H1 (cell line): Measurements from ENCODE around the gene LCNL1. TPM values are rescaled to one million over a fixed set of nuclear protein-coding genes. Genes with fewer than 3 reads are reported as not detected.

Source experiments
- CHD2 ChIP-seq: IDR thresholded peaks from 2 replicates; pipeline ENCODE4 v1.6.1; 2012; ENCODE audit warnings: low read length, improper control_type of control experiment
- CTCF ChIP-seq, 3 experiments: IDR thresholded peaks; 1 replicate in 2 of 3; 2 replicates in 1 of 3; pipeline versions ENCODE4 v1.5.1 to v1.6.1; 2011; ENCODE audit warnings: low read length in 3 of 3, mild to moderate bottlenecking in 3 of 3, inconsistent platforms in 2 of 3, low read depth in 1 of 3, moderate library complexity in 1 of 3; ENCODE audit not compliant: insufficient read depth in 1 of 3; ENCODE audit errors: control extremely low read depth in 1 of 3
- POLR2A ChIP-seq, 2 experiments: IDR thresholded peaks; 1 replicate in 1 of 2; 2 replicates in 1 of 2; pipeline ENCODE4 v1.6.1; 2011; ENCODE audit warnings: low read depth in 2 of 2, low read length in 2 of 2, mild to moderate bottlenecking in 2 of 2; ENCODE audit errors: control extremely low read depth in 1 of 2
- TCF12 ChIP-seq: IDR thresholded peaks from 2 replicates; pipeline ENCODE4 v1.6.1; 2011; ENCODE audit warnings: low read depth, mild to moderate bottlenecking, low read length
- polyA plus RNA-seq, 7 experiments: library from polyadenylated mRNA; depleted of rRNA in 3 of 7; stranded (reverse) in 5 of 7; unstranded in 2 of 7; fragments of >200 nt in 5 of 7; fragments of 200-250 nt in 2 of 7; gene quantifications; 1 replicate in 5 of 7; 2 replicates in 1 of 7; 4 replicates in 1 of 7; pipeline versions ENCODE4 v1.2.1 to v1.2.3, GENCODE V29; 2011 to 2013; ENCODE audit warnings: missing spikeins in 2 of 7, mixed read lengths in 2 of 7
- total RNA-seq: library from RNA; stranded (reverse); fragmentation: NEBNext Ultra II Directional; extraction: Animal tissue kit (Norgen Biotek cat#: 25700); gene quantifications from 2 replicates; pipeline ENCODE4 v1.2.1, GENCODE V29; 2021
- TF ChIP-seq, protein P1 (sequence below): fragments of 300-600 bp; sonication (generic); IDR thresholded peaks from 2 replicates; pipeline ENCODE4 v1.7.1; 2012; ENCODE audit warnings: low read length, moderate library complexity, mild to moderate bottlenecking, inconsistent platforms; ENCODE audit not compliant: insufficient replicate concordance

Gene LCNL1
- total and polyA plus RNA-seq, 2 of the 8 experiments (the other 6 are each of a cell fraction or from before 2014, with no cell fraction given): 0.11 TPM; not detected in 1

GRCh38 chr9:136964171-136964689, 18.6 kb upstream of the LCNL1 start (continued):
- TF ChIP-seq, protein P1, sequence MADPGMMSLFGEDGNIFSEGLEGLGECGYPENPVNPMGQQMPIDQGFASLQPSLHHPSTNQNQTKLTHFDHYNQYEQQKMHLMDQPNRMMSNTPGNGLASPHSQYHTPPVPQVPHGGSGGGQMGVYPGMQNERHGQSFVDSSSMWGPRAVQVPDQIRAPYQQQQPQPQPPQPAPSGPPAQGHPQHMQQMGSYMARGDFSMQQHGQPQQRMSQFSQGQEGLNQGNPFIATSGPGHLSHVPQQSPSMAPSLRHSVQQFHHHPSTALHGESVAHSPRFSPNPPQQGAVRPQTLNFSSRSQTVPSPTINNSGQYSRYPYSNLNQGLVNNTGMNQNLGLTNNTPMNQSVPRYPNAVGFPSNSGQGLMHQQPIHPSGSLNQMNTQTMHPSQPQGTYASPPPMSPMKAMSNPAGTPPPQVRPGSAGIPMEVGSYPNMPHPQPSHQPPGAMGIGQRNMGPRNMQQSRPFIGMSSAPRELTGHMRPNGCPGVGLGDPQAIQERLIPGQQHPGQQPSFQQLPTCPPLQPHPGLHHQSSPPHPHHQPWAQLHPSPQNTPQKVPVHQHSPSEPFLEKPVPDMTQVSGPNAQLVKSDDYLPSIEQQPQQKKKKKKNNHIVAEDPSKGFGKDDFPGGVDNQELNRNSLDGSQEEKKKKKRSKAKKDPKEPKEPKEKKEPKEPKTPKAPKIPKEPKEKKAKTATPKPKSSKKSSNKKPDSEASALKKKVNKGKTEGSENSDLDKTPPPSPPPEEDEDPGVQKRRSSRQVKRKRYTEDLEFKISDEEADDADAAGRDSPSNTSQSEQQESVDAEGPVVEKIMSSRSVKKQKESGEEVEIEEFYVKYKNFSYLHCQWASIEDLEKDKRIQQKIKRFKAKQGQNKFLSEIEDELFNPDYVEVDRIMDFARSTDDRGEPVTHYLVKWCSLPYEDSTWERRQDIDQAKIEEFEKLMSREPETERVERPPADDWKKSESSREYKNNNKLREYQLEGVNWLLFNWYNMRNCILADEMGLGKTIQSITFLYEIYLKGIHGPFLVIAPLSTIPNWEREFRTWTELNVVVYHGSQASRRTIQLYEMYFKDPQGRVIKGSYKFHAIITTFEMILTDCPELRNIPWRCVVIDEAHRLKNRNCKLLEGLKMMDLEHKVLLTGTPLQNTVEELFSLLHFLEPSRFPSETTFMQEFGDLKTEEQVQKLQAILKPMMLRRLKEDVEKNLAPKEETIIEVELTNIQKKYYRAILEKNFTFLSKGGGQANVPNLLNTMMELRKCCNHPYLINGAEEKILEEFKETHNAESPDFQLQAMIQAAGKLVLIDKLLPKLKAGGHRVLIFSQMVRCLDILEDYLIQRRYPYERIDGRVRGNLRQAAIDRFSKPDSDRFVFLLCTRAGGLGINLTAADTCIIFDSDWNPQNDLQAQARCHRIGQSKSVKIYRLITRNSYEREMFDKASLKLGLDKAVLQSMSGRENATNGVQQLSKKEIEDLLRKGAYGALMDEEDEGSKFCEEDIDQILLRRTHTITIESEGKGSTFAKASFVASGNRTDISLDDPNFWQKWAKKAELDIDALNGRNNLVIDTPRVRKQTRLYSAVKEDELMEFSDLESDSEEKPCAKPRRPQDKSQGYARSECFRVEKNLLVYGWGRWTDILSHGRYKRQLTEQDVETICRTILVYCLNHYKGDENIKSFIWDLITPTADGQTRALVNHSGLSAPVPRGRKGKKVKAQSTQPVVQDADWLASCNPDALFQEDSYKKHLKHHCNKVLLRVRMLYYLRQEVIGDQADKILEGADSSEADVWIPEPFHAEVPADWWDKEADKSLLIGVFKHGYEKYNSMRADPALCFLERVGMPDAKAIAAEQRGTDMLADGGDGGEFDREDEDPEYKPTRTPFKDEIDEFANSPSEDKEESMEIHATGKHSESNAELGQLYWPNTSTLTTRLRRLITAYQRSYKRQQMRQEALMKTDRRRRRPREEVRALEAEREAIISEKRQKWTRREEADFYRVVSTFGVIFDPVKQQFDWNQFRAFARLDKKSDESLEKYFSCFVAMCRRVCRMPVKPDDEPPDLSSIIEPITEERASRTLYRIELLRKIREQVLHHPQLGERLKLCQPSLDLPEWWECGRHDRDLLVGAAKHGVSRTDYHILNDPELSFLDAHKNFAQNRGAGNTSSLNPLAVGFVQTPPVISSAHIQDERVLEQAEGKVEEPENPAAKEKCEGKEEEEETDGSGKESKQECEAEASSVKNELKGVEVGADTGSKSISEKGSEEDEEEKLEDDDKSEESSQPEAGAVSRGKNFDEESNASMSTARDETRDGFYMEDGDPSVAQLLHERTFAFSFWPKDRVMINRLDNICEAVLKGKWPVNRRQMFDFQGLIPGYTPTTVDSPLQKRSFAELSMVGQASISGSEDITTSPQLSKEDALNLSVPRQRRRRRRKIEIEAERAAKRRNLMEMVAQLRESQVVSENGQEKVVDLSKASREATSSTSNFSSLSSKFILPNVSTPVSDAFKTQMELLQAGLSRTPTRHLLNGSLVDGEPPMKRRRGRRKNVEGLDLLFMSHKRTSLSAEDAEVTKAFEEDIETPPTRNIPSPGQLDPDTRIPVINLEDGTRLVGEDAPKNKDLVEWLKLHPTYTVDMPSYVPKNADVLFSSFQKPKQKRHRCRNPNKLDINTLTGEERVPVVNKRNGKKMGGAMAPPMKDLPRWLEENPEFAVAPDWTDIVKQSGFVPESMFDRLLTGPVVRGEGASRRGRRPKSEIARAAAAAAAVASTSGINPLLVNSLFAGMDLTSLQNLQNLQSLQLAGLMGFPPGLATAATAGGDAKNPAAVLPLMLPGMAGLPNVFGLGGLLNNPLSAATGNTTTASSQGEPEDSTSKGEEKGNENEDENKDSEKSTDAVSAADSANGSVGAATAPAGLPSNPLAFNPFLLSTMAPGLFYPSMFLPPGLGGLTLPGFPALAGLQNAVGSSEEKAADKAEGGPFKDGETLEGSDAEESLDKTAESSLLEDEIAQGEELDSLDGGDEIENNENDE: no peak
- TF ChIP-seq CHD2 (no peak), CTCF (IDR thresholded peaks at IDR 0.05; ENCODE audit: control extremely low read depth in 1 of 3, insufficient read depth in 1 of 3, low read depth in 1 of 3, low read length in 3 of 3) (no peak), TCF12 (no peak), POLR2A (IDR thresholded peaks at IDR 0.05; ENCODE audit: control extremely low read depth in 1 of 2, low read depth in 2 of 2, low read length in 2 of 2) (no peak)
